ENCODE data around the gene MXRA7.
"Not testable (repeated sequence)": the region's sequence is repeated elsewhere in the genome, so short reads cannot be mapped to it uniquely, and the experiment has no call there.

The MXRA7 gene, protein sequence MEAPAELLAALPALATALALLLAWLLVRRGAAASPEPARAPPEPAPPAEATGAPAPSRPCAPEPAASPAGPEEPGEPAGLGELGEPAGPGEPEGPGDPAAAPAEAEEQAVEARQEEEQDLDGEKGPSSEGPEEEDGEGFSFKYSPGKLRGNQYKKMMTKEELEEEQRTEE

DNA sequence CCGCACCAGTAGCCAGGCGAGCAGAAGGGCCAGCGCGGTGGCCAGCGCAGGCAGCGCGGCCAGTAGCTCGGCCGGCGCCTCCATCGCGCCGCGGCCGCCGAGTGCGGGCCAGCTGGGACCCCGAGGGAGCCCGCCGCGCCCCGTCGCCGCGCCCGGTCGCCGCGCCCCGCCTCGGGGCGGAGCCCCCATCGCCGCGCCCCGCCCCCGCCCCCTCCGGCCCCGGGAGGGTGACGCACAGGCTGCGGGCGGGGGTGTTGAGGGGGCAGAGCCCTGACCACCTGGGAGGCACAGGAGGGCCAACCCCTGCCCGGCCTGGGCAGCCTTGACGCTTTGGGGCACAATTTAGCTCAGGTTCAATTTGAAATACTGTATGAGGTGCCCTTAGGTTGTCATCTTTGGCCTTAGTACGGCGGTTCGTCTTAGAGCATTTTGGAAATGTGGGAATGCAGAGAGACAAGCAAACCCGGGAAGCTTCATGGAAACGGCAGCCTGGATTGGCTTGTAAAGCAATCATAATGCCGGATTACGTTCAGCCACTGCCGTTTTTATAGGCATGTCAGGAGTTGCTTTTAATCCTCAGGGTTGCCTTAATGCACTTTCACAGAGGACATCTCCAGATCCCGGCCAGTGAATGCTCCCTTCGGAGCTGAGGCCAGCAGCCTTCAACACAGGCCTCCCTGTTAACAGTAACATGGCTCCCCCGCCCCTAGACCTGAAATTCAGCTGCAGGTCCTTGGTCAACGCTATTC lies at the start of gene MXRA7:
TSS of gene MXRA7 (minus strand) at position 103 of the 749 bp plus-strand sequence. CDS start at position 84, 19 bp downstream.
- peak; percentile 54 to 59 for DNase-seq

DNA sequence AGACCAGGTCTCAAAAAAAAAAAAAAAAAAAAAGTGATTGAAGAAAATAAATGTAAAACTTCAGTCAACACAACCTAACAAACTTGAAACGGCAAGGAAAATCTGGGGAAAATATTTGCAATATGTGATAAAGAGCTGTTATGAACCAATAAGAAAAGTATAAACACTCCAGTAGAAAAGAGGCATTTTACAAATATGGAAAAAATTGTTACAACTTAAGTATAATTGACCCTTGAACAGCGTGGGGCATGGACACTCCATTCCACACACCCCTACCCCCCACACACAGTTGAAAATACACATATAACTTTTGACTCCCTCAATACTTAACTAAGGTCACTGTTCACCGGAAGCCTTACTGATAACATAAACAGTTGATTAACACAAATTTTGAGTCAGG lies 47.8 kb upstream of the MXRA7 start:
- no peak for DNase-seq

DNA sequence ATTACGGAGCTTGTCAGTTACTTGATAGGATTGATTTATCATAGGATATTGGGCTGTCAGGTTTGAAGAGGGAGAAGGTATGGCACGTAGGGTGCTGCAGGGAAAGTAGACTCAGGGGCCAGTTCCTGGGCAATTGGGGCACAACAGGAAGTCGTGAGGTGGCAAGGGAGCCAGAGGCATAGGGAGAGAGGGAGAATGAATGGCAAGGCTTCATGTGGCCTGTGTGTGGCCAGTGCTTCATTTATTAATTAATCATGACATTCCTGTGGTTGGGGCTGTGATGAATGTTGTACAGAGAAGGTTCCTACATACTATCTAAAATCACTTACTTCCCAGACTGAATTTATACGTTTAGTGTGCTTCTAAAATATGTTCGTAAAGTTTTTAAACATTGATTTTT lies 46.5 kb upstream of the MXRA7 start:
- DNase-seq, result no peak

- no peak for DNase-seq
These were observed 44.5 kb upstream of the MXRA7 start for GRCh38 chr17:76755285-76755684.

DNA sequence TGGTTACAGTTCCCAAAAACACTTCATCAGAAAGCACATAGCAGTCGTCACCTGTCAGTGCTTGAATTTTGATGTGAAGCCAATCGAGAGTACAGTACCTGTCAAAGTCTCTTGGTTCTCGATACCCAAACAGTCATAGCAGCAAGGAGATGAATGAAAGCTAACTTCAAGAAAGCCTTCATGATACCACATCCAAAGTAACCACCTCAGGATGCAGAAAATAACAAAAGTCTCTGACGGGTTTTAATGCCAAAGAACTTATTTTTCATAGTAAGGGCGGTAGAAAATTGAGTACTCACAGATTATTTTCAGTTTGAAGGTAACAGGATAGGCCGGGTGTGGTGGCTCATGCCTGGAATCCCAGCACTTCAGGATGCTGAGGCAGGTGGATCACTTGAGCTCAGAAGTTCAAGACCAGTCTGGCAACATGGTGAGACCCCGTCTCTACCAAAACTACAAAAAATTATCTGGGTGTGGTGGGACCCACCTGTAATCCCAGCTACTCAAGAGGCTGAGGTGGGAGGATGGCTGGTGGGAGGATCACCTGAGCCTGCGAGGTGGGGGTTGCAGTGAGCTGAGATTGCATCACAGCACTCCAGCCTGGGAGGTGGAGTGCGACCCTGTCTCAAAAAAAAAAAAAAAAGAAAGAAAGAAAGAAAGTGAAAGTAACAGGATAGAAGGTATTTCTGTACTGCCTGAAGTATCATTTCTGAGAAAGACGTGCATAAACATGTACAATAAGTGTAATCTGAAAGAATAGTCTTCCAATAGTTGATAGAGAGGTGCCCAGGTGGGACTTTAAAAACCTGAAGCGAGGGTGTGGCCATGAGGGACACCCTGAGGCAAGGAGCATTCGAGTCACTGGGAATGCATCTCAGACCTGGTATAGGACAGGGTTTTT lies 42.5 kb upstream of the MXRA7 start:
- peak in 1 of 2 donors; percentile 28 for DNase-seq

- DNase-seq, result no peak
These were observed 41.2 kb upstream of the MXRA7 start for GRCh38 chr17:76752006-76752405.

- DNase-seq, result no peak
These were observed 40.7 kb upstream of the MXRA7 start for GRCh38 chr17:76751416-76751993.

DNA sequence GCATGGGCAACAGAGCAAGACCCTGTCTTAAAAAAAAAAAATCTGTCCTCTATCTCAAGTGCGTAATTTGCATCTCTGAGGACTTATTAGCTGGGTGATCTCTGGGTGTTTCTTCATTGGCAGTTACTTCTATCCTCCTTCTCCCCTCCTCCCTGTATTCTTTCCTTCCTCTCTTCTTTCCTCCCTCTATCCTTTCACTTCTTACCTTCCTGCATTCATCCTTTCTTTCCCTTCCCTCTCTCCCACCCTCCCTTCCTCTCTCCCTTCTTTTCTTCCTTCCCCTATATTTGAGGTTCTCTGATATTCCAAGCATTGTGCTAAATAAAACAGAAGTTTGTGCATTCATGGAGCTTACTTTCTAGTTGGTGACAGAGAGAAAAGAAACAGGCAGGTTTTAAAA lies 37.9 kb upstream of the MXRA7 start:
- no peak for DNase-seq

GRCh38 chr17:76747716-76748363 lies 37.1 kb upstream of the MXRA7 start:
- DNase-seq, result no peak

DNA sequence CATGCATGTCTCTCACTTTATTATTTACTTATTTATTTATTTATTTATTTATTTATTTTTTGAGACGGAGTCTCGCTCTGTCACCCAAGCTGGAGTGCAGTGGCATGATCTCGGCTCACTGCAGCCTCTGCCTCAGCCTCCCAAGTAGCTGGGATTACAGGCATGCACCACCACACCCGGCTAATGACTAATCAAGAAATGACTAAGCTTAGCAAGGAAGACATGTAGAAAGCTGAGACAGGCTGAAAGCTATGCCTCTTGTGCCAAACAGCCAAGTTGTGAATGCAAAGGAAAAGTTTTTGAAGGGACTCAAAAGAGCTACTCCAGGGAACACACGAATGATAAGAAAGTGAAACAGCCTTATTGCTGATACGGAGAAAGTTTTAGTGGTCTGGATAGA lies 35.0 kb upstream of the MXRA7 start:
- not testable (repeated sequence) for DNase-seq

DNA sequence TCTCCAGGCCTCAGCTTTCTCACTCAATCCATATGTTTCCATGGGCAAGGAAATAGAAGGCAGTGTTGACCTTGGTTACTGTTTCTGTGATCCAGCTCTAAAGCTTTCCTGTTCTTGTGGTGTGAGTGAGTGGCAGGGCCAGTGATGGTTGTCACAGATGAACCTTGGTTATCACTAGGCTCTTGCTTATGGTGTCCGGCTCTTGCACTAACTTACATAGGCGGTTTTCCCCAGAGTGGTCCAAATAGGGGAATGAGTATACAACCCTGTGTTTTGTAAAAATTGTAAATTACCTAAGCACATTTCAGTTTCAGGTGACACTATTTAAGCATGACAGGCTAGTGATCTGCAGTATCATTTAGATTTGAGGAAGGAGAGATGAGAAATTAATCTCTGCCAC lies 34.0 kb upstream of the MXRA7 start:
- no peak for DNase-seq

GRCh38 chr17:76742958-76743357 lies 32.2 kb upstream of the MXRA7 start:
- DNase-seq, result no peak

DNA sequence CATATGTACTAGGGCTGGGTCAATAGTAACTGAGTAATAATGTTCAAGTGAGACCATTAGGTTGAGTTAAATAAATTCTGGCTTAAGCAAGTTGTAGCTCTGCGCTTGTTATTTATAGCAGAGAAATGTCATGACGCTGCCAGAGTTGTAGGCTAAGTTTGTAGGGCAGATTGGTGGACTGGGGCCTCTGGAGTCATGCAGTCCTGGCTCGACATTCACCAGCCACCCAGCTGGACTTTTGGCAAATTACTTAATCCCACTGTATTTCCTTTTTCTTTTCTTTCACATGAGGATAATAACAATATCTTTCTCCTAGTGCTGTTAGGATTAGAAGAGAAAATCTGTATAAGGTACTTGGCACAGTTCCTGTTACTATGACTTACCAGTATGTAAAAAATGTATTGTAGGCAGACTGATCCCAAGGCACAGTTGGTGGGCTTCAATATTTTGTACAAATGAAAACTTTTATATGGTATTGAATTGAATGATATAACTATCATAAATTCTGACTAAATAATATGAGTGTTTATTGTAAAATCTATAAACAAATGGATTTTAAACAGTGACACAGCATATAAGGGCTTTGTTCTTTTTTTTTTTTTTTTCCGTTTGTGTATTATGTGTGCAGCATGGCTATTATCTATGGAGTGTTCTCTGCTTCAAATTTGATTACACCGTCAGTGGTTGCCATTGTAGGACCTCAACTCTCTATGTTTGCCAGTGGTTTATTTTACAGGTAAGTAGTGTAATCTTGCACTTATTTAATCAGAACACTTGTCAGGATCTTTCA lies 29.8 kb upstream of the MXRA7 start:
- DNase-seq, result no peak

DNA sequence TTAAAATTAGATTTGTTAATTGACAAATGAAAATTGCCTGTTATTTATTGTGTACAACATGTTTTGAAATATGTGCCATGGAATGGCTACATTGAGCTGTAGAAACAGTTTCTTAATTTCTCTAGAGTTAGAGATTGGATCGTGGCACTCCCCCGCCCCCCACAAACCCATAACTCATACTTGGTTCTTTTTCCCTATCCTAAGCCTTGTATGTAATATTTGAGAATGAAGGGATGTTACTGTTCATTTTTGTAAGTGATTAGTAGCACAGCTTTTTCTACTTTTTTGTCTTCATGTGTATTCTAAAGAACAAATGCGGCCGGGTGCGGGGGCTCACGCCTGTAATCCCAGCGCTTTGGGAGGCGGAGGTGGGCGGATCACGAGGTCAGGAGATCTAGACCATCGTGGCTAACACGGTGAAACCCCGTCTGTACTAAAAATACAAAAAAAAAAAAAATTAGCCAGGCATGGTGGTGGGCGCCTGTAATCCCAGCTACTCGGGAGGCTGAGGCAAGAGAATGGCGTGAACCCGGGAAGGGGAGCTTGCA lies 28.9 kb upstream of the MXRA7 start:
- DNase-seq, result not testable (repeated sequence)

DNA sequence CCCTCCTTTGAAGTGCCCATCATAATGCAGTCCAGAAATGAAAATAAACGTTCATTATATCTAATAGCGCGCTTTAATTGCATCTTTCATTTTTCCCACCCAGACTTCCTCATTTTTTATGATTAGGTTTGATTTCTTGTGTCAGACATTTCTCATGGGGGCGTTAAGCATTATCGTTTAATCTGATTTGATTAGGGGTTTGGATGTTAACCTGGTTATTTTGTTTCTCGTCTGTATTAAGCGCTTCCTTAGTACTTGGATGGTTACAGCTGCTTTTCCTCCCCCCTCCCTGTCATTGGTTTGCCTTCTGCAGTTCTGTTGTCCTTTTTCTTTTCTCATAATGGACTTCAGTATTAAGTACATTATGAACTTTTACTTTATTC lies 27.7 kb upstream of the MXRA7 start:
- DNase-seq, result no peak

- DNase-seq, result peak; percentile 88 to 92
These were observed 27.1 kb upstream of the MXRA7 start, which contains the start of gene MFSD11 for GRCh38 chr17:76737676-76738467. Gene MFSD11 (plus strand): TSS chr17:76738119. CDS start chr17:76738353, 234 bp downstream.

GRCh38 chr17:76737082-76737675 lies 26.4 kb upstream of the MXRA7 start, which contains the start of gene SRSF2:
Gene SRSF2 (minus strand): TSS chr17:76737331. CDS start chr17:76737160, 171 bp downstream.
- DNase-seq, result peak; percentile 98

DNA sequence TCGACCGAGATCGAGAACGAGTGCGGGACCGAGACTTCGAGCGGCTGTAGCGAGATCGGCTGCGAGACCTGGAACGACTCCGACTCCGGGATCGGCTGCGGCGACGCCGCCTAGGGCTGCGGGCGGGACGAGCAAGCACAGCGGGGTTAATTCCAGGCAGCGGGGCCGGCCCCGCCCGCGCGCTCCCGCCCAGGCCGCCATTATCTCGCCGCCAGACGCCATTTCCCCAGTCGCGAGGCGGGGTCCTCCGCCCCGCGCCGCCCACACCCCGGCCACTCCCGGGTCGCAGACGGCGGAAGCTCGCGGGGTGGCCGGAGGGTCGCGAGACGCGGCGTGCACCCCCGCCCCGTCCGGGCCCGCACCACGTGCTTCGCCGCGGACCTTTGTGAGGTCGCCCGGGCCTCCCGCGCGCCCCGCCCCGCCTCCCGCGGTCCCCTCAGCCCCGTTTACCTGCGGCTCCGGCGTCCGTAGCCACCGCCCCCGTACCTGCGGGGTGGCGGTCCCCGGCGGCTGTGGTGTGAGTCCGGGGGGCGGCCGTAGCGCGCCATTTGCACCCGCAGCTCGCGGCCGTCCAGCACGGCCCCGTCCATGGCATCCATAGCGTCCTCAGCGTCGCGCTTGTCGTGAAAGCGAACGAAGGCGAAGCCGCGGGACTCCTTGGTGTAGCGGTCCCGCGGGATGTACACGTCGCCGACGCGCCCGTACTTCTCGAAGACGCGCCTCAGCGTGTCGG lies 25.8 kb upstream of the MXRA7 start:
- DNase-seq, result peak; percentile 64 to 72

All from activated CD4-positive, alpha-beta T cell treated with anti-CD3 and anti-CD28 coated beads for 4 hours (primary cell).